H1 (cell line): Measurements from ENCODE around the gene TOR1AIP1. TPM values are rescaled to one million over a fixed set of nuclear protein-coding genes. Genes with fewer than 3 reads are reported as not detected.

Experiments used
- CHD1 ChIP-seq: IDR thresholded peaks from 2 replicates; pipeline ENCODE4 v1.6.1; 2012; ENCODE audit warnings: low read depth, low read length, improper control_type of control experiment
- EP300 ChIP-seq, 2 experiments: IDR thresholded peaks; 1 replicate in 1 of 2; 2 replicates in 1 of 2; pipeline ENCODE4 v1.6.1; 2011 to 2012; ENCODE audit warnings: low read depth in 2 of 2, low read length in 2 of 2, mild to moderate bottlenecking in 2 of 2, borderline replicate concordance in 1 of 2, inconsistent platforms in 1 of 2, moderate library complexity in 1 of 2
- EZH2 ChIP-seq: fragments of 200-600 bp; sonication (generic); IDR thresholded peaks from 2 replicates; pipeline ENCODE4 v1.7.1; 2012; ENCODE audit warnings: low read depth, mild to moderate bottlenecking, moderate library complexity, low read length, inconsistent platforms; ENCODE audit not compliant: severe bottlenecking
- FOSL1 ChIP-seq: IDR thresholded peaks from 2 replicates; pipeline ENCODE4 v1.6.1; 2011; ENCODE audit warnings: mild to moderate bottlenecking, low read depth, low read length, moderate library complexity; ENCODE audit not compliant: insufficient read depth
- KDM5A ChIP-seq: fragments of 200-600 bp; IDR thresholded peaks from 2 replicates; pipeline ENCODE4 v1.7.1; 2012; ENCODE audit warnings: mild to moderate bottlenecking, low read length, inconsistent platforms, mixed read lengths
- NRF1 ChIP-seq: IDR thresholded peaks from 2 replicates; pipeline ENCODE4 v1.6.1; 2011; ENCODE audit warnings: mild to moderate bottlenecking, low read depth, low read length, improper control_type of control experiment
- SIX5 ChIP-seq: IDR thresholded peaks from 2 replicates; pipeline ENCODE4 v1.6.1; 2011; ENCODE audit warnings: mild to moderate bottlenecking, low read depth, low read length
- SP1 ChIP-seq: IDR thresholded peaks from 2 replicates; pipeline ENCODE4 v1.6.1; 2011; ENCODE audit warnings: low read depth, low read length
- polyA plus RNA-seq, 7 experiments: library from polyadenylated mRNA; depleted of rRNA in 3 of 7; stranded (reverse) in 5 of 7; unstranded in 2 of 7; fragments of >200 nt in 5 of 7; fragments of 200-250 nt in 2 of 7; gene quantifications; 1 replicate in 5 of 7; 2 replicates in 1 of 7; 4 replicates in 1 of 7; pipeline versions ENCODE4 v1.2.1 to v1.2.3, GENCODE V29; 2011 to 2013; ENCODE audit warnings: missing spikeins in 2 of 7, mixed read lengths in 2 of 7
- total RNA-seq: library from RNA; stranded (reverse); fragmentation: NEBNext Ultra II Directional; extraction: Animal tissue kit (Norgen Biotek cat#: 25700); gene quantifications from 2 replicates; pipeline ENCODE4 v1.2.1, GENCODE V29; 2021

TOR1AIP1 gene
- total and polyA plus RNA-seq, 2 of the 8 experiments (the other 6 are each of a cell fraction or from before 2014, with no cell fraction given), result 5.7 to 22.8 TPM

- TF ChIP-seq NRF1 (no peak), KDM5A (no peak), EZH2 (no peak), EP300 (IDR thresholded peaks at IDR 0.05; ENCODE audit: borderline replicate concordance in 1 of 2, low read depth in 2 of 2, low read length in 2 of 2) (no peak), SP1 (no peak), FOSL1 (no peak), SIX5 (no peak), CHD1 (no peak)
Measured at GRCh38 chr1:179925922-179926849, 44.1 kb downstream of the TOR1AIP1 start (continued).
